ENCODE results near the gene CCDC188. TPM values are rescaled to one million over a fixed set of nuclear protein-coding genes. Genes with fewer than 3 reads are reported as not detected.

Gene CCDC188
- total and polyA plus RNA-seq, 2 of the 8 experiments (the other 6 are each of a cell fraction or from before 2014, with no cell fraction given): not detected

DNA sequence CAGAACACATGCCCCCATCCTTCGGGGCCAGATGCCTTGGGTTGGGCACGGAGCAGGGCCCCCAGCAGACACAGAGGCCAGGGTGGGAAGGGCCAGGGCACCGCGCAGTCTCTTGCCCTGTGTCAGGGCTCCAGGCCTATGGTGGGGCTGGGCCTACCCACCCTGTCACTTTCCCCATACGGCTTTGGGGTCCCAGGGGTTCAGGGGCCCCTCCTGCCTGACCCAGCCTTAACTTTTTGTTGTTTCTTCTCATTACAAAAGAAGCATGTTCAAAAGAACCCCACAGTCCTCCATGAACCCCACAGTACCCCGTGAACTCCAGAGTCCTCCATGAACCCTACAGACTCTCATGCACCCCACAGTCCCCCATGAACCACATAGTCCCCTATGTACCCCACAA, 33.0 kb upstream of the CCDC188 start (continued):
- TF ChIP-seq SP2 (IDR thresholded peaks at IDR 0.05; ENCODE audit: low read length) (no peak), KDM1A (IDR thresholded peaks at IDR 0.05; ENCODE audit: borderline replicate concordance, low read length) (no peak), NRF1 (IDR thresholded peaks at IDR 0.05; ENCODE audit: low read depth, low read length) (no peak), POU5F1 (IDR thresholded peaks at IDR 0.05; ENCODE audit: low read depth, low read length) (no peak), YY1 (IDR thresholded peaks at IDR 0.05; ENCODE audit: low read depth, low read length) (no peak), CTBP2 (IDR thresholded peaks at IDR 0.05; ENCODE audit: borderline replicate concordance, insufficient read depth, insufficient read length, low read length) (no peak), SAP30 (IDR thresholded peaks at IDR 0.05; ENCODE audit: insufficient read depth, insufficient replicate concordance, low read length) (no peak), TAF7 (optimal IDR thresholded peaks at IDR 0.05; ENCODE audit: borderline replicate concordance, low read depth, low read length) (no peak), RXRA (IDR thresholded peaks at IDR 0.05; ENCODE audit: insufficient read depth, low read depth, low read length) (no peak)
- TF ChIP-seq, protein P1, sequence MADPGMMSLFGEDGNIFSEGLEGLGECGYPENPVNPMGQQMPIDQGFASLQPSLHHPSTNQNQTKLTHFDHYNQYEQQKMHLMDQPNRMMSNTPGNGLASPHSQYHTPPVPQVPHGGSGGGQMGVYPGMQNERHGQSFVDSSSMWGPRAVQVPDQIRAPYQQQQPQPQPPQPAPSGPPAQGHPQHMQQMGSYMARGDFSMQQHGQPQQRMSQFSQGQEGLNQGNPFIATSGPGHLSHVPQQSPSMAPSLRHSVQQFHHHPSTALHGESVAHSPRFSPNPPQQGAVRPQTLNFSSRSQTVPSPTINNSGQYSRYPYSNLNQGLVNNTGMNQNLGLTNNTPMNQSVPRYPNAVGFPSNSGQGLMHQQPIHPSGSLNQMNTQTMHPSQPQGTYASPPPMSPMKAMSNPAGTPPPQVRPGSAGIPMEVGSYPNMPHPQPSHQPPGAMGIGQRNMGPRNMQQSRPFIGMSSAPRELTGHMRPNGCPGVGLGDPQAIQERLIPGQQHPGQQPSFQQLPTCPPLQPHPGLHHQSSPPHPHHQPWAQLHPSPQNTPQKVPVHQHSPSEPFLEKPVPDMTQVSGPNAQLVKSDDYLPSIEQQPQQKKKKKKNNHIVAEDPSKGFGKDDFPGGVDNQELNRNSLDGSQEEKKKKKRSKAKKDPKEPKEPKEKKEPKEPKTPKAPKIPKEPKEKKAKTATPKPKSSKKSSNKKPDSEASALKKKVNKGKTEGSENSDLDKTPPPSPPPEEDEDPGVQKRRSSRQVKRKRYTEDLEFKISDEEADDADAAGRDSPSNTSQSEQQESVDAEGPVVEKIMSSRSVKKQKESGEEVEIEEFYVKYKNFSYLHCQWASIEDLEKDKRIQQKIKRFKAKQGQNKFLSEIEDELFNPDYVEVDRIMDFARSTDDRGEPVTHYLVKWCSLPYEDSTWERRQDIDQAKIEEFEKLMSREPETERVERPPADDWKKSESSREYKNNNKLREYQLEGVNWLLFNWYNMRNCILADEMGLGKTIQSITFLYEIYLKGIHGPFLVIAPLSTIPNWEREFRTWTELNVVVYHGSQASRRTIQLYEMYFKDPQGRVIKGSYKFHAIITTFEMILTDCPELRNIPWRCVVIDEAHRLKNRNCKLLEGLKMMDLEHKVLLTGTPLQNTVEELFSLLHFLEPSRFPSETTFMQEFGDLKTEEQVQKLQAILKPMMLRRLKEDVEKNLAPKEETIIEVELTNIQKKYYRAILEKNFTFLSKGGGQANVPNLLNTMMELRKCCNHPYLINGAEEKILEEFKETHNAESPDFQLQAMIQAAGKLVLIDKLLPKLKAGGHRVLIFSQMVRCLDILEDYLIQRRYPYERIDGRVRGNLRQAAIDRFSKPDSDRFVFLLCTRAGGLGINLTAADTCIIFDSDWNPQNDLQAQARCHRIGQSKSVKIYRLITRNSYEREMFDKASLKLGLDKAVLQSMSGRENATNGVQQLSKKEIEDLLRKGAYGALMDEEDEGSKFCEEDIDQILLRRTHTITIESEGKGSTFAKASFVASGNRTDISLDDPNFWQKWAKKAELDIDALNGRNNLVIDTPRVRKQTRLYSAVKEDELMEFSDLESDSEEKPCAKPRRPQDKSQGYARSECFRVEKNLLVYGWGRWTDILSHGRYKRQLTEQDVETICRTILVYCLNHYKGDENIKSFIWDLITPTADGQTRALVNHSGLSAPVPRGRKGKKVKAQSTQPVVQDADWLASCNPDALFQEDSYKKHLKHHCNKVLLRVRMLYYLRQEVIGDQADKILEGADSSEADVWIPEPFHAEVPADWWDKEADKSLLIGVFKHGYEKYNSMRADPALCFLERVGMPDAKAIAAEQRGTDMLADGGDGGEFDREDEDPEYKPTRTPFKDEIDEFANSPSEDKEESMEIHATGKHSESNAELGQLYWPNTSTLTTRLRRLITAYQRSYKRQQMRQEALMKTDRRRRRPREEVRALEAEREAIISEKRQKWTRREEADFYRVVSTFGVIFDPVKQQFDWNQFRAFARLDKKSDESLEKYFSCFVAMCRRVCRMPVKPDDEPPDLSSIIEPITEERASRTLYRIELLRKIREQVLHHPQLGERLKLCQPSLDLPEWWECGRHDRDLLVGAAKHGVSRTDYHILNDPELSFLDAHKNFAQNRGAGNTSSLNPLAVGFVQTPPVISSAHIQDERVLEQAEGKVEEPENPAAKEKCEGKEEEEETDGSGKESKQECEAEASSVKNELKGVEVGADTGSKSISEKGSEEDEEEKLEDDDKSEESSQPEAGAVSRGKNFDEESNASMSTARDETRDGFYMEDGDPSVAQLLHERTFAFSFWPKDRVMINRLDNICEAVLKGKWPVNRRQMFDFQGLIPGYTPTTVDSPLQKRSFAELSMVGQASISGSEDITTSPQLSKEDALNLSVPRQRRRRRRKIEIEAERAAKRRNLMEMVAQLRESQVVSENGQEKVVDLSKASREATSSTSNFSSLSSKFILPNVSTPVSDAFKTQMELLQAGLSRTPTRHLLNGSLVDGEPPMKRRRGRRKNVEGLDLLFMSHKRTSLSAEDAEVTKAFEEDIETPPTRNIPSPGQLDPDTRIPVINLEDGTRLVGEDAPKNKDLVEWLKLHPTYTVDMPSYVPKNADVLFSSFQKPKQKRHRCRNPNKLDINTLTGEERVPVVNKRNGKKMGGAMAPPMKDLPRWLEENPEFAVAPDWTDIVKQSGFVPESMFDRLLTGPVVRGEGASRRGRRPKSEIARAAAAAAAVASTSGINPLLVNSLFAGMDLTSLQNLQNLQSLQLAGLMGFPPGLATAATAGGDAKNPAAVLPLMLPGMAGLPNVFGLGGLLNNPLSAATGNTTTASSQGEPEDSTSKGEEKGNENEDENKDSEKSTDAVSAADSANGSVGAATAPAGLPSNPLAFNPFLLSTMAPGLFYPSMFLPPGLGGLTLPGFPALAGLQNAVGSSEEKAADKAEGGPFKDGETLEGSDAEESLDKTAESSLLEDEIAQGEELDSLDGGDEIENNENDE (IDR thresholded peaks at IDR 0.05; ENCODE audit: insufficient replicate concordance, low read length): no peak
